ENCODE measurements around the gene CTNNBIP1. TPM values are rescaled to one million over a fixed set of nuclear protein-coding genes. Genes with fewer than 3 reads are reported as not detected.

Gene CTNNBIP1
- total and polyA plus RNA-seq, 4 donors, result 6.7 to 10.6 (median 9.6) TPM

- WGBS, result 81% methylated on average over 7 of the region's 7 CpGs
- H3K9ac ChIP-seq (ENCODE audit: low read depth in 1 of 2, low read length in 2 of 2), result no peak overlapping the region
- no peaks in the 10 kb centered on the region for H3K27me3 ChIP-seq (ENCODE audit: control insufficient read depth in 4 of 4, insufficient read depth in 4 of 4, low read length in 3 of 4)
- H3K36me3 ChIP-seq (ENCODE audit: control insufficient read depth in 4 of 4, insufficient read depth in 3 of 4, low read depth in 1 of 4, low read length in 3 of 4), result no peaks in the 10 kb centered on the region
- no peak overlapping the region for H3K27ac ChIP-seq (ENCODE audit: low read depth in 1 of 2, low read length in 2 of 2)
- no peak overlapping the region for H3K4me3 ChIP-seq (ENCODE audit: low read depth in 1 of 3, low read length in 3 of 3)
- H3K9me3 ChIP-seq (ENCODE audit: control insufficient read depth in 4 of 4, low read length in 3 of 4), result no peaks in the 10 kb centered on the region
- DNase-seq (ENCODE audit: low spot score), result peak; percentile 16
- H3K4me1 ChIP-seq (ENCODE audit: control insufficient read depth in 4 of 4, insufficient read depth in 4 of 4, low read length in 3 of 4), result no peaks in the 10 kb centered on the region
- no peak for TF ChIP-seq HNF4A (conservative IDR thresholded peaks at IDR 0.05)
- no peak for TF ChIP-seq SP1 (IDR thresholded peaks at IDR 0.05)
- no peak for TF ChIP-seq MAX (IDR thresholded peaks at IDR 0.05)
- no peak for TF ChIP-seq HNF4G (IDR thresholded peaks at IDR 0.05)
- TF ChIP-seq TAF1 (conservative IDR thresholded peaks at IDR 0.05), result no peak
- no peak for TF ChIP-seq FOXA2 (IDR thresholded peaks at IDR 0.05)
- no peak for TF ChIP-seq NR2F2 (IDR thresholded peaks at IDR 0.05)
- no peak for TF ChIP-seq ZBTB33 (IDR thresholded peaks at IDR 0.05)
- no peak for TF ChIP-seq REST (IDR thresholded peaks at IDR 0.05)
- TF ChIP-seq GABPA (IDR thresholded peaks at IDR 0.05 in 1 of 2, conservative IDR thresholded peaks at IDR 0.05 in 1 of 2), result no peak
- TF ChIP-seq FOXA1 (IDR thresholded peaks at IDR 0.05), result no peak
- TF ChIP-seq ATF3 (IDR thresholded peaks at IDR 0.05), result no peak
- TF ChIP-seq RAD21 (IDR thresholded peaks at IDR 0.05), result no peak
Measured at GRCh38 chr1:9843576-9843945, 66.5 kb downstream of the CTNNBIP1 start.

- no peaks in the 10 kb centered on the region for H3K9me3 ChIP-seq (ENCODE audit: control insufficient read depth in 4 of 4, low read length in 3 of 4)
- WGBS, result 83% methylated on average over 20 of the region's 20 CpGs
- H3K4me3 ChIP-seq (ENCODE audit: low read depth in 1 of 3, low read length in 3 of 3), result no peak overlapping the region
- peak; percentile 22 for DNase-seq (ENCODE audit: low spot score)
- no peaks in the 10 kb centered on the region for H3K36me3 ChIP-seq (ENCODE audit: control insufficient read depth in 4 of 4, insufficient read depth in 3 of 4, low read depth in 1 of 4, low read length in 3 of 4)
- H3K4me1 ChIP-seq (ENCODE audit: control insufficient read depth in 4 of 4, insufficient read depth in 4 of 4, low read length in 3 of 4), result no peaks in the 10 kb centered on the region
- H3K27me3 ChIP-seq (ENCODE audit: control insufficient read depth in 4 of 4, insufficient read depth in 4 of 4, low read length in 3 of 4), result no peaks in the 10 kb centered on the region
- H3K27ac ChIP-seq (ENCODE audit: low read depth in 1 of 2, low read length in 2 of 2), result no peak overlapping the region
- no peak overlapping the region for H3K9ac ChIP-seq (ENCODE audit: low read depth in 1 of 2, low read length in 2 of 2)
- no peak for TF ChIP-seq JUND (IDR thresholded peaks at IDR 0.05)
- no peak for TF ChIP-seq NR2F2 (IDR thresholded peaks at IDR 0.05)
- TF ChIP-seq ATF3 (IDR thresholded peaks at IDR 0.05), result no peak
- TF ChIP-seq FOXA2 (IDR thresholded peaks at IDR 0.05), result no peak
- TF ChIP-seq RAD21 (IDR thresholded peaks at IDR 0.05), result no peak
- TF ChIP-seq RXRA (IDR thresholded peaks at IDR 0.05), result no peak
- no peak for TF ChIP-seq EGR1 (IDR thresholded peaks at IDR 0.05; ENCODE audit: low read depth in 2 of 2)
- TF ChIP-seq HNF4G (IDR thresholded peaks at IDR 0.05), result no peak
- no peak for TF ChIP-seq ZBTB33 (IDR thresholded peaks at IDR 0.05)
- no peak for TF ChIP-seq REST (IDR thresholded peaks at IDR 0.05)
- no peak for TF ChIP-seq MAX (IDR thresholded peaks at IDR 0.05)
- no peak for TF ChIP-seq YY1 (IDR thresholded peaks at IDR 0.05)
- TF ChIP-seq SP1 (IDR thresholded peaks at IDR 0.05), result no peak
- no peak for TF ChIP-seq GABPA (IDR thresholded peaks at IDR 0.05 in 1 of 2, conservative IDR thresholded peaks at IDR 0.05 in 1 of 2)
- no peak for TF ChIP-seq TAF1 (conservative IDR thresholded peaks at IDR 0.05)
- no peak for TF ChIP-seq FOXA1 (IDR thresholded peaks at IDR 0.05)
Measured at GRCh38 chr1:9842781-9843575, 67.1 kb downstream of the CTNNBIP1 start.

Data from liver (tissue), 9 donors.